WERI-Rb-1 (cell line): ENCODE measurements around the gene PANK4.

ENCODE experiments used
- DNase-seq: peaks from one replicate; pipeline ENCODE4 v3.0.0-alpha.2; 2020
- H3K27ac ChIP-seq: fragments of 250-450 bp; sonication (Bioruptor Pico); 2 replicates; pipeline ENCODE4 v1.5.1; 2020; ENCODE audit warnings: mild to moderate bottlenecking, moderate library complexity
- H3K27me3 ChIP-seq: fragments of 250-450 bp; sonication (Bioruptor Pico); 2 replicates; pipeline ENCODE4 v1.5.1; 2021; ENCODE audit warnings: mild to moderate bottlenecking, low read depth, moderate library complexity; ENCODE audit not compliant: insufficient read depth, severe bottlenecking
- H3K36me3 ChIP-seq: fragments of 250-450 bp; sonication (Bioruptor Pico); 2 replicates; pipeline ENCODE4 v1.5.1; 2020; ENCODE audit warnings: mild to moderate bottlenecking, moderate library complexity
- H3K4me3 ChIP-seq: 2 replicates; pipeline ENCODE4 v1.5.1; 2011; ENCODE audit warnings: low read depth, mild to moderate bottlenecking, control low read depth, low read length
- H3K9me3 ChIP-seq: fragments of 250-450 bp; sonication (Bioruptor Pico); 2 replicates; pipeline ENCODE4 v1.5.1; 2021; ENCODE audit warnings: mild to moderate bottlenecking, moderate library complexity; ENCODE audit not compliant: severe bottlenecking
- CTCF ChIP-seq: IDR thresholded peaks from 2 replicates; pipeline ENCODE4 v1.5.1; 2011; ENCODE audit warnings: low read depth, mild to moderate bottlenecking, control low read depth, inconsistent platforms, low read length

Gene PANK4

GRCh38 chr1:2480236-2480985, 46.0 kb downstream of the PANK4 start:
- Histone ChIP-seq H3K27me3 (no peaks in the 10 kb centered on the region), H3K9me3 (no peaks in the 10 kb centered on the region), H3K4me3 (no peak overlapping the region), H3K27ac (no peak overlapping the region), H3K36me3 (peaks cover 61% of the 10 kb centered on the region)
- TF ChIP-seq CTCF: no peak
- no peak for DNase-seq

DNA sequence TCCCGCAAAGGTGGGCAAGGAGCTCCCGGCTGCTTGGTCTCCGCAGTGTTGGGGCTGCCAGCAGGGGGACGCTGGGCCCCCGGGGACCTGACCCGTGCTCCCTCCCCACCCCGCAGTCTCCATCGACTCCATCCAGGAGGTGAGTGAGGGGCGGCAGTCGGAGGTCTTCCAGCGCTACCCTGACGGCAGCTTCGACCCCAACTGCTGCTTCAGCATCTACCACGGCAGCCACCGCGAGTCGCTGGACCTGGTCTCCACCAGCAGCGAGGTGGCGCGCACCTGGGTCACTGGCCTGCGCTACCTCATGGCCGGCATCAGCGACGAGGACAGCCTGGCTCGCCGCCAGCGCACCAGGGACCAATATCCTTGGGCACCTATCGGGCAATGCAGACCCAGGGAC, 46.8 kb downstream of the PANK4 start:
- Histone ChIP-seq H3K27ac (peak overlapping the region; percentile 98), H3K36me3 (peaks cover 55% of the 10 kb centered on the region)
- DNase-seq: no peak

DNA sequence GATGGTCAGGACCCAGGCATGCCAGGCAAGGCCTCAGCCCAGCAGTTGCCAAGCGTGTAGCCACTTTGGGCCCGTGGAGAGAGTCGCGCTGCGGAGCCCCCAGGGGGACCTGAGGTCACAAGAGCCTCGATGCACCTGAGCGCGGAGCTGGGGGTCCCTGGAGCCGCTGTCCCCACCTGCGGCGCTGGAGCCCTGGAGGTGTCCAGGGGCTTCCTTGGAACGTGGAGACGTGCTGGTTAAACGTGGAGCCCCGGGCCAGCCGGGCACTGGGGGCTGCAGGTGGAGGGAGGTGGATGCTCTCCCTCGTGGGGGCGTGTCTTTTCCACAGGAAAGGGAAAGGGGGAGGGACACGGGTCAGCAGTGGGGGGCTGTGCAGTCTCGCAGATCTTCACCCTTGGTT, 47.2 kb downstream of the PANK4 start:
- H3K36me3 ChIP-seq: peaks cover 50% of the 10 kb centered on the region
- no peak for TF ChIP-seq CTCF
- H3K4me3 ChIP-seq: no peak overlapping the region
- DNase-seq: no peak
- H3K27me3 ChIP-seq: no peaks in the 10 kb centered on the region
- H3K9me3 ChIP-seq: no peaks in the 10 kb centered on the region
- peak overlapping the region; percentile 98 for H3K27ac ChIP-seq

More for the DNA sequence above, 46.8 kb downstream of the PANK4 start:
- peak; percentile 23; the same call in 1 of the 2 replicates for TF ChIP-seq CTCF
- Histone ChIP-seq H3K4me3 (no peak overlapping the region), H3K9me3 (no peaks in the 10 kb centered on the region), H3K27me3 (no peaks in the 10 kb centered on the region)

DNA sequence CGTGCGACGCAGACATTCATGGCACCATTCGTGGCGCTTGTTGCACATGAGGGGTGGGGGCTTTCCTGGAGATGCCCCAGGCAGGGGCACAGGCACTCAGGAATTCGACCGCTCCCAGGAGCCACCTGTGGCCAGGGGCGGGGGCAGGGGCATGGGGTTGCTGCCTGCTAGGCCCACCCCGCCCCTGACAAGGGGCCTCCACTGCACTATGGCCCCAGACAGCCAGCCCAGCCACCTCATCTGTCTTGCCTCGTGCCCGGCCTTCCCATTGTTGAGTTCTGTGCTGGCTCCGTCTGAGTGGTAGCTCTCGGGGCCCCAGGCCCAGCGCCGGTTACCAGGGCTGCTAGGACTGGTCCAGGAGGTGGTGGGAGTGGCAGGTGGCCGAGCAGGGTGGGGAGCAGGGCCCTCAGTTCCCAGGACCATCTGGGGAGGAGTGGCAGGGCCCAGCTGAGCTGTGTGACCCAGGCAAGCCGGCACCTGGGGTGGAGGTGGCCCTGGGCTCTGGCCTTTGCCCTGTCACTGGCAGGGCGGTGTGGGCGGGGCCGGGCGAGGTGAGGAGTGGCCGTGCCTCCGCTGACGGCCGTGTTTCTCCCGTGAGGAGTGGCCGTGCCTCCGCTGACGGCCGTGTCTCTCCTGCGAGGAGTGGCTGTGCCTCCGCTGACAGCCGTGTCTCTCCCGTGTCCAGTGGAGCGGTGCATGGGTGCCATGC, 48.5 kb downstream of the PANK4 start:
- Histone ChIP-seq H3K4me3 (peak overlapping the region; percentile 49), H3K27ac (peak overlapping the region; percentile 98), H3K36me3 (peaks cover 45% of the 10 kb centered on the region), H3K27me3 (no peaks in the 10 kb centered on the region), H3K9me3 (no peaks in the 10 kb centered on the region)
- peak; percentile 79 for DNase-seq
- no peak for TF ChIP-seq CTCF

- no peaks in the 10 kb centered on the region for H3K9me3 ChIP-seq
- TF ChIP-seq CTCF: 0 out of 2 replicates have a peak, but pooled peaks have one; percentile 20
- no peaks in the 10 kb centered on the region for H3K27me3 ChIP-seq
- peak overlapping the region; percentile 98 for H3K27ac ChIP-seq
- peak; percentile 92 for DNase-seq
- peak overlapping the region; percentile 49 for H3K4me3 ChIP-seq
- H3K36me3 ChIP-seq: peaks cover 40% of the 10 kb centered on the region
Observed at GRCh38 chr1:2477309-2477708, 49.1 kb downstream of the PANK4 start.
